Measurements from ENCODE around the gene ANAPC5. TPM values are rescaled to one million over a fixed set of nuclear protein-coding genes. Genes with fewer than 3 reads are reported as not detected.
"Not testable (repeated sequence)": the region's sequence is repeated elsewhere in the genome, so short reads cannot be mapped to it uniquely, and the experiment has no call there.

ANAPC5 gene
- 100 to 1,000 TPM in 9 of 12 donors, 10 to 100 TPM in 2, not detected in 1; 96.6 to 163 (median 120) TPM for polyA plus RNA-seq (ENCODE audit: insufficient read length in 12 of 12)
- long read RNA-seq, donor 1, transcript ANAPC5-203 (2 exons, 1,141 nt): major isoform, 9 of 50 reads
- long read RNA-seq, donor 1, transcript ANAPC5-201 (17 exons, 2,513 nt): minor isoform, 5 of 50 reads
- long read RNA-seq, donor 1, partial matches to known transcripts: 31 of 50 reads
- long read RNA-seq, donor 1, other reads (novel, unspliced or antisense): 0 of 50 reads
- long read RNA-seq, donor 2, transcript ANAPC5-201 (17 exons, 2,513 nt): major isoform, 16 of 57 reads
- long read RNA-seq, donor 2, partial matches to known transcripts: 32 of 57 reads
- long read RNA-seq, donor 2, other reads (novel, unspliced or antisense): 0 of 57 reads
- long read RNA-seq, donor 3, transcript ANAPC5-201 (17 exons, 2,513 nt): major isoform, 6 of 36 reads
- long read RNA-seq, donor 3, partial matches to known transcripts: 22 of 36 reads
- long read RNA-seq, donor 3, other reads (novel, unspliced or antisense): 0 of 36 reads
- long read RNA-seq, donor 4, partial matches to known transcripts: 24 of 31 reads
- long read RNA-seq, donor 4, other reads (novel, unspliced or antisense): 0 of 31 reads
- long read RNA-seq, donor 5, transcript ANAPC5-201 (17 exons, 2,513 nt): minor isoform, 18 of 99 reads
- long read RNA-seq, donor 5, transcript ANAPC5-208 (9 exons, 2,077 nt): major isoform, 20 of 99 reads
- long read RNA-seq, donor 5, partial matches to known transcripts: 57 of 99 reads
- long read RNA-seq, donor 5, other reads (novel, unspliced or antisense): 0 of 99 reads
- long read RNA-seq, donor 6, transcript ANAPC5-201 (17 exons, 2,513 nt): major isoform, 5 of 29 reads
- long read RNA-seq, donor 6, partial matches to known transcripts: 17 of 29 reads
- long read RNA-seq, donor 6, other reads (novel, unspliced or antisense): 0 of 29 reads
- long read RNA-seq, donor 7, transcript ANAPC5-201 (17 exons, 2,513 nt): major isoform, 7 of 16 reads
- long read RNA-seq, donor 7, partial matches to known transcripts: 0 of 16 reads
- long read RNA-seq, donor 7, other reads (novel, unspliced or antisense): 0 of 16 reads
- long read RNA-seq, donor 8, transcript ANAPC5-201 (17 exons, 2,513 nt): major isoform, 11 of 80 reads
- long read RNA-seq, donor 8, transcript ANAPC5-218 (17 exons, 2,400 nt): minor isoform, 5 of 80 reads
- long read RNA-seq, donor 8, transcript ANAPC5-208 (9 exons, 2,077 nt): major isoform, 11 of 80 reads
- long read RNA-seq, donor 8, partial matches to known transcripts: 51 of 80 reads
- long read RNA-seq, donor 8, other reads (novel, unspliced or antisense): 0 of 80 reads
- long read RNA-seq, donor 9, transcript ANAPC5-201 (17 exons, 2,513 nt): minor isoform, 5 of 30 reads
- long read RNA-seq, donor 9, transcript ANAPC5-208 (9 exons, 2,077 nt): major isoform, 6 of 30 reads
- long read RNA-seq, donor 9, partial matches to known transcripts: 17 of 30 reads
- long read RNA-seq, donor 9, other reads (novel, unspliced or antisense): 0 of 30 reads
- long read RNA-seq, donor 10, transcript ANAPC5-208 (9 exons, 2,077 nt): major isoform, 14 of 57 reads
- long read RNA-seq, donor 10, transcript ANAPC5-201 (17 exons, 2,513 nt): minor isoform, 10 of 57 reads
- long read RNA-seq, donor 10, partial matches to known transcripts: 27 of 57 reads
- long read RNA-seq, donor 10, other reads (novel, unspliced or antisense): 0 of 57 reads
- long read RNA-seq, donor 11, transcript ANAPC5-201 (17 exons, 2,513 nt): major isoform, 11 of 59 reads
- long read RNA-seq, donor 11, transcript ANAPC5-208 (9 exons, 2,077 nt): minor isoform, 8 of 59 reads
- long read RNA-seq, donor 11, partial matches to known transcripts: 27 of 59 reads
- long read RNA-seq, donor 11, other reads (novel, unspliced or antisense): 6 of 59 reads

- peak; percentile 96 for DNase-seq
Observed at GRCh38 chr12:121351820-121352681, at the start of gene ANAPC5. TSS of gene ANAPC5 (minus strand) at chr12:121352411. CDS start at chr12:121352340, 71 bp downstream.

GRCh38 chr12:121400332-121401139, 48.3 kb upstream of the ANAPC5 start:
- DNase-seq: peak; percentile 33

GRCh38 chr12:121399391-121400331, 47.5 kb upstream of the ANAPC5 start, which contains the start of gene RNF34:
TSS of gene RNF34 (plus strand) at chr12:121400118. CDS start at chr12:121400213, 95 bp downstream.
- peak; percentile 99 for DNase-seq

- no peak for DNase-seq
Observed at GRCh38 chr12:121398355-121398754, 46.1 kb upstream of the ANAPC5 start.

- DNase-seq: no peak
Observed at GRCh38 chr12:121397521-121397920, 45.3 kb upstream of the ANAPC5 start.

- DNase-seq: no peak
Observed at GRCh38 chr12:121392325-121392716, 40.1 kb upstream of the ANAPC5 start.

- peak; percentile 25 for DNase-seq
Observed at GRCh38 chr12:121391619-121392324, 39.6 kb upstream of the ANAPC5 start.

- DNase-seq: no peak
Observed at GRCh38 chr12:121390856-121391255, 38.6 kb upstream of the ANAPC5 start.

- no peak for DNase-seq
Observed at GRCh38 chr12:121388421-121388981, 36.3 kb upstream of the ANAPC5 start.

- DNase-seq: not testable (repeated sequence)
Observed at GRCh38 chr12:121384891-121385290, 32.7 kb upstream of the ANAPC5 start.

- DNase-seq: no peak
Observed at GRCh38 chr12:121383601-121384021, 31.4 kb upstream of the ANAPC5 start.

GRCh38 chr12:121379945-121380344, 27.7 kb upstream of the ANAPC5 start:
- DNase-seq: no peak

GRCh38 chr12:121378736-121379135, 26.5 kb upstream of the ANAPC5 start:
- DNase-seq: no peak

- DNase-seq: no peak
Observed at GRCh38 chr12:121376754-121377697, 24.8 kb upstream of the ANAPC5 start.

Measured in muscle of arm (tissue), 14 donors.